Stimulated activated CD4-positive, alpha-beta T cell treated with anti-CD3 and anti-CD28 coated beads, Interleukin-12 subunit alpha, Interleukin-12 subunit beta, amount 100 ng/mL, for 48 hours (primary cell): Measurements from ENCODE around the gene COL5A2.

Experiments used
- DNase-seq, 3 donors: peaks; one replicate each; pipeline ENCODE4 v3.0.0-alpha.2; 2020; ENCODE audit warnings: low read depth in 2 of 3, low spot score in 1 of 3

COL5A2 gene

GRCh38 chr2:189179570-189179950 is at the start of gene COL5A2:
TSS of gene COL5A2 (minus strand) at chr2:189179761. CDS start at chr2:189179604, 157 bp downstream.
- no peak for DNase-seq

GRCh38 chr2:189226017-189226416 is 46.5 kb upstream of the COL5A2 start:
- no peak for DNase-seq

GRCh38 chr2:189225032-189225431 is 45.5 kb upstream of the COL5A2 start:
- no peak for DNase-seq

- DNase-seq = no peak
These were observed 43.0 kb upstream of the COL5A2 start for GRCh38 chr2:189222468-189223105.

- no peak for DNase-seq
These were observed 42.4 kb upstream of the COL5A2 start for GRCh38 chr2:189221811-189222467.

- no peak for DNase-seq
These were observed 38.7 kb upstream of the COL5A2 start for GRCh38 chr2:189218236-189218635.

- no peak for DNase-seq
These were observed 38.0 kb upstream of the COL5A2 start for GRCh38 chr2:189217541-189217940.

GRCh38 chr2:189217051-189217450 is 37.5 kb upstream of the COL5A2 start:
- DNase-seq = no peak

- DNase-seq = no peak
These were observed 34.9 kb upstream of the COL5A2 start for GRCh38 chr2:189214484-189214883.

GRCh38 chr2:189213250-189213649 is 33.7 kb upstream of the COL5A2 start:
- no peak for DNase-seq

GRCh38 chr2:189210250-189211087 is 30.9 kb upstream of the COL5A2 start:
- DNase-seq = peak in 1 of 3 donors; percentile 2

- no peak for DNase-seq
These were observed 28.7 kb upstream of the COL5A2 start for GRCh38 chr2:189208254-189208653.

GRCh38 chr2:189204322-189204941 is 24.9 kb upstream of the COL5A2 start:
- no peak for DNase-seq

- DNase-seq = no peak
These were observed 23.7 kb upstream of the COL5A2 start for GRCh38 chr2:189203177-189203799.

GRCh38 chr2:189199797-189200196 is 20.2 kb upstream of the COL5A2 start:
- DNase-seq = no peak

GRCh38 chr2:189192766-189193165 is 13.2 kb upstream of the COL5A2 start:
- no peak for DNase-seq

- DNase-seq = no peak
These were observed 12.2 kb upstream of the COL5A2 start for GRCh38 chr2:189191766-189192165.

GRCh38 chr2:189190685-189191084 is 11.1 kb upstream of the COL5A2 start:
- no peak for DNase-seq

- DNase-seq = no peak
These were observed 8.7 kb upstream of the COL5A2 start for GRCh38 chr2:189188115-189188805.

- DNase-seq = no peak
These were observed 3.6 kb upstream of the COL5A2 start for GRCh38 chr2:189183170-189183569.

- no peak for DNase-seq
These were observed 2.1 kb upstream of the COL5A2 start for GRCh38 chr2:189181706-189182105.
